Activated T-helper 2 cell treated with anti-CD3 and anti-CD28 coated beads, Interferon-gamma antibody, Interleukin-2, Interleukin-4, amounts not matched to agents 10 μg/mL and 5 μg/mL and 100 μg/mL, durations not matched to agents 14 hours and 24 hours and 36 hours (primary cell): ENCODE data around the gene CEP350. TPM values are rescaled to one million over a fixed set of nuclear protein-coding genes. Genes with fewer than 3 reads are reported as not detected.
"Not testable (repeated sequence)": the region's sequence is repeated elsewhere in the genome, so short reads cannot be mapped to it uniquely, and the experiment has no call there.

Source experiments
- DNase-seq: peaks from one replicate; pipeline ENCODE4 v3.0.0; 2021; ENCODE audit warnings: low spot score
- H3K27ac Mint-ChIP-seq: one replicate; pipeline ENCODE4 v1.8.0; 2021; ENCODE audit warnings: mixed read lengths
- H3K27me3 Mint-ChIP-seq: one replicate; pipeline ENCODE4 v1.8.0; 2021; ENCODE audit warnings: low read depth, mixed read lengths
- H3K36me3 Mint-ChIP-seq: one replicate; pipeline ENCODE4 v1.8.0; 2021; ENCODE audit warnings: low read depth, mixed read lengths
- H3K4me1 Mint-ChIP-seq: one replicate; pipeline ENCODE4 v1.8.0; 2021; ENCODE audit warnings: low read depth, mixed read lengths
- H3K4me3 Mint-ChIP-seq: one replicate; pipeline ENCODE4 v1.8.0; 2021; ENCODE audit warnings: low read depth, mild to moderate bottlenecking, moderate library complexity, mixed read lengths
- H3K9me3 Mint-ChIP-seq: one replicate; pipeline ENCODE4 v1.8.0; 2021; ENCODE audit warnings: mixed read lengths
- intact Hi-C: fragments of 100-400 bp; cut with micrococcal nuclease; formaldehyde crosslinking; loops from one replicate; pipeline ENCODE4 v1.15.1; 2023
- total RNA-seq: library from RNA; stranded (reverse); gene quantifications from 2 replicates; pipeline ENCODE4 v1.2.3, GENCODE V29; 2022

Gene CEP350
- total RNA-seq, 1 donor from 2014 or later = 43.7 TPM

- H3K36me3 Mint-ChIP-seq = peaks cover 3% of the 10 kb centered on the region
- intact Hi-C loops = no loop called here
- H3K27ac Mint-ChIP-seq = peak overlapping the region; percentile 81
- no peaks in the 10 kb centered on the region for H3K9me3 Mint-ChIP-seq
- no peaks in the 10 kb centered on the region for H3K27me3 Mint-ChIP-seq
- peak overlapping the region; percentile 87 for H3K4me3 Mint-ChIP-seq
- DNase-seq = no peak
- H3K4me1 Mint-ChIP-seq = peaks cover 35% of the 10 kb centered on the region
These were observed 674 bp downstream of the CEP350 start for GRCh38 chr1:179955287-179955680.

DNA sequence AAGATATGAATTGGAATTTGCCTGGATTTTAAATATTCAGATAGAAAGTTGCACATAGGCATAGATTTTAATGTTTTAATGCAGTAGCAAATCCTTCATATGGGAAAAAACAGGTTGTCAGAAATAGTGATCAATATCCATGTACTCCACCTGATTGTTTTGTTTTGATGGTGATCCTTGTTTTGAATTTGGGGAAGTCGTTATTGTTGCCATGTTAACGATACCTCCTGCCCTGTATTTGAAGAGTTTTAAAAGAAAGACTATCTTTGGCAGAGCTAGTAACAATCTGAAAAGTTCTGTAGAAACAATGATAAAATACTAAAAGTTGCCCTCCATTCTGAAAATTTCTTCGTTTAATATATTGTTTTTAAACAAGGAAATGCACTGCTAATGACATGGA is 1.1 kb downstream of the CEP350 start:
- intact Hi-C loops = no loop called here
- DNase-seq = no peak
- Mint-ChIP-seq H3K4me1 (peaks cover 36% of the 10 kb centered on the region), H3K4me3 (peak overlapping the region; percentile 87), H3K27me3 (no peaks in the 10 kb centered on the region), H3K27ac (peak overlapping the region; percentile 81), H3K36me3 (peaks cover 4% of the 10 kb centered on the region), H3K9me3 (no peaks in the 10 kb centered on the region)

DNA sequence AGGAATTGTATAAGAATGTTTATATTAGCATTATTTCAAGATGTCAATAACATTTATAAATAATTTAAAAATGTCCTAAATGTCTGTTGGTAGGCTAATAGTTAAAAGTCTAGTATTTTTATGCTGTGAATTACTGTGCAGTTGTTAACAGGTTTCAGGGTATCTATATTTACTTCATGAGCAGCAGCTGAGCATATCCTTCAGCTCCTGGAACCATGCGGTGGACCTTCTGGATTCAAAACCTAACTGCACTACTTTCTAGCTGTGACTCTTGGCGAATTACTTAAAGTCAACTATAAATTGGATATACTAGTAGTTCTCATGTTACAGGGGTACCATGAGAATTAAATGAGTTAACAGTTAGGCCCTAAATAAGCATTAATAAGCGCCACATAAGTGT is 3.7 kb downstream of the CEP350 start:
- Mint-ChIP-seq H3K4me1 (peaks cover 28% of the 10 kb centered on the region), H3K27me3 (no peaks in the 10 kb centered on the region), H3K36me3 (peaks cover 22% of the 10 kb centered on the region), H3K9me3 (no peaks in the 10 kb centered on the region), H3K4me3 (no peak overlapping the region), H3K27ac (no peak overlapping the region)
- intact Hi-C loops = no loop called here
- DNase-seq = no peak

- H3K4me3 Mint-ChIP-seq, H3K27ac Mint-ChIP-seq, H3K27me3 Mint-ChIP-seq, DNase-seq, intact Hi-C loops: not testable (repeated sequence)
- Mint-ChIP-seq H3K4me1 (peaks cover 22% of the 10 kb centered on the region), H3K36me3 (peaks cover 50% of the 10 kb centered on the region), H3K9me3 (peaks cover 14% of the 10 kb centered on the region)
These were observed 7.6 kb downstream of the CEP350 start for GRCh38 chr1:179962168-179962567.

- peaks cover 24% of the 10 kb centered on the region for H3K4me1 Mint-ChIP-seq
- DNase-seq = no peak
These were observed 11.9 kb downstream of the CEP350 start for GRCh38 chr1:179966551-179966950.

GRCh38 chr1:179968284-179968993 is 13.8 kb downstream of the CEP350 start:
- Mint-ChIP-seq H3K4me1 (peaks cover 30% of the 10 kb centered on the region), H3K9me3 (peaks cover 14% of the 10 kb centered on the region), H3K4me3 (no peak overlapping the region), H3K27me3 (no peaks in the 10 kb centered on the region), H3K27ac (no peak overlapping the region), H3K36me3 (peaks cover 56% of the 10 kb centered on the region)
- intact Hi-C loops = no loop called here
- no peak for DNase-seq

More at GRCh38 chr1:179966551-179966950, 11.9 kb downstream of the CEP350 start:
- intact Hi-C loops = no loop called here
- Mint-ChIP-seq H3K4me3 (no peak overlapping the region), H3K36me3 (peaks cover 64% of the 10 kb centered on the region), H3K27me3 (no peaks in the 10 kb centered on the region), H3K27ac (no peak overlapping the region), H3K9me3 (peaks cover 14% of the 10 kb centered on the region)

- H3K9me3 Mint-ChIP-seq = peaks cover 14% of the 10 kb centered on the region
- H3K4me3 Mint-ChIP-seq = no peak overlapping the region
- peaks cover 47% of the 10 kb centered on the region for H3K36me3 Mint-ChIP-seq
- DNase-seq = no peak
- H3K4me1 Mint-ChIP-seq = peaks cover 22% of the 10 kb centered on the region
- H3K27me3 Mint-ChIP-seq = no peaks in the 10 kb centered on the region
- intact Hi-C loops = no loop called here
- no peak overlapping the region for H3K27ac Mint-ChIP-seq
These were observed 14.6 kb downstream of the CEP350 start for GRCh38 chr1:179968994-179969919.

- H3K9me3 Mint-ChIP-seq = peaks cover 8% of the 10 kb centered on the region
- peaks cover 16% of the 10 kb centered on the region for H3K4me1 Mint-ChIP-seq
- H3K36me3 Mint-ChIP-seq = peaks cover 40% of the 10 kb centered on the region
- H3K4me3 Mint-ChIP-seq = no peak overlapping the region
- no peaks in the 10 kb centered on the region for H3K27me3 Mint-ChIP-seq
- no peak for DNase-seq
- H3K27ac Mint-ChIP-seq = no peak overlapping the region
- intact Hi-C loops = no loop called here
These were observed 15.4 kb downstream of the CEP350 start for GRCh38 chr1:179969962-179970361.

DNA sequence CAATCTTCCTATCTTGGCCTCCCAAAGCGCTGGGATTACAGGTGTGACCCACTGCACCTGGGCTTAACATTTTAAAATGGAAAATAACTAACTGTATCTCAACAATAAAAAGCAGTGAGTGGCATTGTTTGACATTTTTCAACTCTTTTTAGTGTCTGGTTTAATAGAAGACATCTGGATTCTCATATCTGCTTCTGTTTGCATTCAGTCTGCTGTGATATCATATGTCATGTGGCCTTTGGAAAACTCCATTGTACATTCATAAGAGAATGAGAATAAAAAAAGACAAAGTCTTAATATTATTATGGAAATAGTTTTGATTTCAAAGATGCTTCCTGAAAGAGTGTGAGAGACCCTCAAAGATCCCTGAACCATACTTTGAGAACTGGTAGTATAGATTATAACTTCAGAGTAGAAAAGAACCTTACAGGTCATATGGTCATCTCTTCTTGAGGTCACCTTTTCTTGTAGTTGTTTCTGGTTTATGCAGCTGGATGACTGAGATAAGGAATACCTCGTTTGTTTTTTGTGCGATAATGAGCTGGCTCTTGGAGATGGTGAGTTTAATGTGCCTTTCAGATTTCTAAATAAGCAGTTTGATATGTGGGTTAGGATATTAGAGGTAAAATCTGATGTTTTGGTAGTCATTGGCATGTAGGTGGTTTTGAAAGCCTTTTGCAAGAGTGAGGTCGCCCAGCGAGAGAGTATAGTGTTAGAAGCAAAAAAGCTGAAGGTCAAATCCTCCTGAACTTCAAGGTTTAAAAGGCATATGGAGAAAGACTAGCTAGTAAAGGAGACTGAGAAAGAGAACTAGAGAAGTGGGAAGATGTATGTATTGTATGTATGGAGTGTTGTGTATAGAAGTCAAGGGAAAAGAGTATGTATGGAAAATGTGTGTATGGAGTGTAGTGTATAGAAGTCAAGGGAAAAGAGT is 17.2 kb downstream of the CEP350 start:
- no peak overlapping the region for H3K27ac Mint-ChIP-seq
- H3K9me3 Mint-ChIP-seq = no peaks in the 10 kb centered on the region
- intact Hi-C loops = no loop called here
- no peaks in the 10 kb centered on the region for H3K27me3 Mint-ChIP-seq
- peaks cover 14% of the 10 kb centered on the region for H3K4me1 Mint-ChIP-seq
- DNase-seq = no peak
- peaks cover 28% of the 10 kb centered on the region for H3K36me3 Mint-ChIP-seq
- H3K4me3 Mint-ChIP-seq = no peak overlapping the region

- Mint-ChIP-seq H3K4me1 (peaks cover 14% of the 10 kb centered on the region), H3K36me3 (peaks cover 20% of the 10 kb centered on the region), H3K9me3 (no peaks in the 10 kb centered on the region), H3K4me3 (no peak overlapping the region), H3K27me3 (no peaks in the 10 kb centered on the region), H3K27ac (no peak overlapping the region)
- intact Hi-C loops = no loop called here
- DNase-seq = no peak
These were observed 18.8 kb downstream of the CEP350 start for GRCh38 chr1:179973198-179974110.

GRCh38 chr1:179976970-179977651 is 22.5 kb downstream of the CEP350 start:
- no peak for DNase-seq
- H3K27me3 Mint-ChIP-seq = no peaks in the 10 kb centered on the region
- intact Hi-C loops = no loop called here
- no peak overlapping the region for H3K27ac Mint-ChIP-seq
- H3K4me1 Mint-ChIP-seq = peaks cover 8% of the 10 kb centered on the region
- H3K4me3 Mint-ChIP-seq = no peak overlapping the region
- H3K36me3 Mint-ChIP-seq = peaks cover 15% of the 10 kb centered on the region
- peaks cover 12% of the 10 kb centered on the region for H3K9me3 Mint-ChIP-seq
